GM18520 (cell line): ENCODE data around the gene SRD5A3.

ENCODE experiments used
- ATAC-seq: cut with Tn5 transposase; IDR thresholded peaks from one replicate; pipeline ENCODE4 v1.9.1; 2021; ENCODE audit not compliant: unreplicated experiment

SRD5A3 gene

GRCh38 chr4:55372259-55372658 lies 26.2 kb downstream of the SRD5A3 start:
- no peak for ATAC-seq

- no peak for ATAC-seq
These were observed 27.4 kb downstream of the SRD5A3 start for GRCh38 chr4:55373461-55373860.

DNA sequence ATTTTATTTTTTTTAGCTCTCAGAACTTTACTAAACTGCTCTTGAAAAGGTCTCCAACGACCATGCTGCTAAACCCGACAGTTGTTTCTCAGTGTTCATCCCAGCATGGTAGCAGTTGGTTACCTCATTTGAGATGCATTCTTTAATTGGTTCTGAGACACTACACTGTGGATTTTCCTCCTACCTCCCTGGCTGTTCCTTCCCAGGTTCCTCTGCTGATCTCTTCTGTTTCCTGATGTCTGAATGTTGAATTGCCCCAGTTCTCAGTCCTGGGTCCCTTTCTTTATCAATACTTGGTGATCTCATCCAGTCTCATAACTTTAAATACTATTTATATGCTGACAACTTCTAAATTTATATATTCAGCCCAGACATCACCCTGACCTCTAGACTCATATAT lies 30.7 kb downstream of the SRD5A3 start:
- ATAC-seq = no peak

DNA sequence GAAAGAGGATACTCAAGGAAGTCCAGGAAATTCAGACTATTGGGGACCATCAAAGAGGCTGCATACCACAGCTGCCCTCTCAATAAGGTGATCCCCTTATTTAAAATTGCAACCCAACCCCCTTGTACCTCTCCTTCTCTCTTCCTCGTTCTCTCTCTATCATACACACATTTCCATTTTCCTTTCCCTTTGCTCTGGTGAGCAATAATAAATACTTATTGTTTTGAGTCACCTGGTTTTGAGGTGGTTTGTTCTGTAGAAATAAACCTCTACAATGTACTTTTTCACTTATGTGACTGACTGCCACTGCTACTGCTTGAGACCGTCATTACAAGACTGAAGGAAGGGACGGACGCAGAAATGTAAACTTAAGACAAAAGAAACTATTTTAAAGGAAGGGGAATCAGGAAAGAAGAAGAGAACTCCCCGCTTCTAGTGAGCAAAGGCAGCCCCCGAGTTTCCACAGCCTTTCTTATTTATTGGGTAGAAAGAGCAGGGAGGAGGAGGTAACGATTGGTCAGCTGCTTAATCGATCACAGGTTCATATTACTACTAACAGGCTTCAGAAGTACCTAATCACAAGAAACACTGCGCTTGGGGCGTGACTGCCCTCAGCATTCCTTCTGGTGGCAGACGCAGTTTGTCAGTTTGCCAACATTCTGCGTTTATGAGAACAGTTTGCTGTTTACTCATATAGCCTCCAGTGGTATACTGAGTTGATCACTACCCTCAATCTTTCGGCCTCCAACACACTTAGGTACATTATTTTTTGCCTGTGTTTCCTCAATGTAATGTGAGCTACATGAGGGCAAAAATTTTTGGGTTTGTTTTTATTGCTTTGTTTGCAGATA lies 32.8 kb downstream of the SRD5A3 start:
- no peak for ATAC-seq

DNA sequence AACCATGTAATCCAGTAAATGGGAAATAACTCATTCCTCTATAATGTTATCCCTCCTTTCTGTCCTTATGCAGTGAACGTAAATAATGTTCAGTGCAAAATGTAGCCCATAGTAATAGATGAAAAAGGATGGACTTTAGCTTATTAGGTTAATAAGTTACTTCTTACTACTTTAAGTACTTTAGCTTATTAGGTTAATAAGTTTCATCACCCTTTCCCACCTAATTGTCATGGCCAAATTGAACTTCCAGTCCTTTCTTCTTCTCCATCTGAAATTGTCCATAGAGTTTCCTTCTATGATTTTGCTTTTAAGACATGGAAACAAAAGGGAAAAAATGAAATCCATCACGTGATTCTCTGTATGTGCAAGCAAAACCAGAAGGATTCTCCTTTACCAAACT lies 34.5 kb downstream of the SRD5A3 start:
- no peak for ATAC-seq

GRCh38 chr4:55381502-55381901 lies 35.5 kb downstream of the SRD5A3 start:
- no peak for ATAC-seq

DNA sequence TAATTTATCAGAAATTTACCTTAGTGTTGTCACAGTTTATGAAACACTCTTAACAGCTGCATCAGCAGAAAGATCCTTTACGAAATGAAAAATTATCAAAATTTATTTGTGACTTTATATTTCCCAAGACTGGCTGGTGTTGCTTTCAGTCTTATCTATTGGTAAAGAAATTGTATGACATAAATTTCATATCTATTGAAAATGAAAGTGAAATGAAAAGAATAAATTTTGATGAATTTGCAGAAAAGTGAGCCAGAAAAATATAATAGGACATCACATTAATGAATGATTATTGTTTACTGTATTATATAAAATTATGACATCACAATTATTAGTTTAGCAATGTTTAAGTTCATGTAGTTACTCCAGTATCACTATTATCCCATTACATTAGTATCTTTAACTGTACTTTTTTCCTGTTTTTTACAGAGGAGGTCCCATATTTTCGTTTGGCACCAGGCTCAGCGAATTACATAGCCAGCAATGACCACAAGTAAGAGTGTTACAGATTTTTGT lies 36.5 kb downstream of the SRD5A3 start:
- ATAC-seq = no peak

GRCh38 chr4:55385201-55385649 lies 39.2 kb downstream of the SRD5A3 start:
- ATAC-seq = no peak

GRCh38 chr4:55386073-55386472 lies 40.0 kb downstream of the SRD5A3 start:
- peak; percentile 56 for ATAC-seq

GRCh38 chr4:55386840-55387239 lies 40.8 kb downstream of the SRD5A3 start:
- no peak for ATAC-seq

GRCh38 chr4:55393461-55394320 lies 47.6 kb downstream of the SRD5A3 start:
- no peak for ATAC-seq

- no peak for ATAC-seq
These were observed 49.1 kb downstream of the SRD5A3 start for GRCh38 chr4:55395218-55395528.

GRCh38 chr4:55395529-55396307 lies 49.7 kb downstream of the SRD5A3 start, which contains the start of gene TMEM165:
TSS of gene TMEM165 (plus strand) at chr4:55395957. CDS start at chr4:55396190, 233 bp downstream.
- peak; percentile 85 for ATAC-seq

GRCh38 chr4:55396308-55397125 lies 50.5 kb downstream of the SRD5A3 start:
- ATAC-seq = peak; percentile 12

DNA sequence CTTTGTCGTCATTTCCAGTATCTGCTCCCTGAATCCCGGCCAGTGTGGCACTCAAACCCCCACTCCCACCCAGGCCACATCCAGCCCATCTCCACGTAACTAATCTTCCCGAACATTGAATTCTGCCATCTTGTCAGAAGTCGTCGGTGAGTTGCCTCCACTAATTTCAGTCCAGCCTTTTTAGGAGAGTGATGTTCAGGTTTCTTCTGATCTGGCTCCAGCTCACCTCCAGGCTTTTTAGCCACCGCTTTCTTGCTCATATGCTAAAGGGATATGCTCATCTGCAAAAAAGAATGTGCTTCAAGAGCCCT lies 51.0 kb downstream of the SRD5A3 start:
- ATAC-seq = no peak

- no peak for ATAC-seq
These were observed 51.7 kb downstream of the SRD5A3 start for GRCh38 chr4:55397520-55398321.

- ATAC-seq = no peak
These were observed 52.4 kb downstream of the SRD5A3 start for GRCh38 chr4:55398461-55398860.

- ATAC-seq = no peak
These were observed 52.9 kb downstream of the SRD5A3 start for GRCh38 chr4:55398966-55399365.

GRCh38 chr4:55399581-55399980 lies 53.5 kb downstream of the SRD5A3 start:
- no peak for ATAC-seq

DNA sequence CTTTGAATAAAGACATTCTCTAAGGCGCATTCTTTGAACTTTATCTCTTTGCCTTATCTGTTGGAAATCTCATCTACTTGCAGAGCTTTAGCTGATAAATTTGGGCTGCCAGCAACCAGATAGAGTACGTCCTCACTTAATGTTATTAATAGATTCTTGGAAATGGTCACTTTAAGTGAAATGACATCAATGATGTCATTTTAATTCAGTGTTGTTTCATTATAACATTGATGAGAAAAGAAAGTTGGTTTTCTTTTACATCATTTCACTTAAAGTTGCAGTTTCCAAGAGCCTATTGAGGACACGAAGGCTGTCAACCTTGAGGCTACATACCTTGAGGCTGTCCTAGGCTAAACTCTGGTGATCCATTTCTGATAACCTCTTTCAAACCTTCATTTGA lies 59.0 kb downstream of the SRD5A3 start:
- ATAC-seq = no peak
